SJCRH30 (cell line): Measurements from ENCODE around the gene DLD. TPM values are rescaled to one million over a fixed set of nuclear protein-coding genes. Genes with fewer than 3 reads are reported as not detected.
A peak's percentile ranks its signal among the peaks of the same experiment; 100 is the strongest.
"Not testable (repeated sequence)": the region's sequence is repeated elsewhere in the genome, so short reads cannot be mapped to it uniquely, and the experiment has no call there.

Source experiments
- DNase-seq, 2 experiments: peaks; one replicate each; pipeline ENCODE4 v3.0.0-alpha.2; 2015 to 2020
- H3K27ac ChIP-seq: fragments of 250-450 bp; sonication (Bioruptor Pico); 2 replicates; pipeline ENCODE4 v1.5.1; 2020; ENCODE audit warnings: mild to moderate bottlenecking, moderate library complexity
- H3K27me3 ChIP-seq: fragments of 250-450 bp; sonication (Bioruptor Pico); 2 replicates; pipeline ENCODE4 v1.5.1; 2020; ENCODE audit warnings: mild to moderate bottlenecking, moderate library complexity
- H3K36me3 ChIP-seq: fragments of 250-450 bp; sonication (Bioruptor Pico); 2 replicates; pipeline ENCODE4 v1.5.1; 2020; ENCODE audit warnings: mild to moderate bottlenecking, moderate library complexity
- H3K4me1 ChIP-seq: fragments of 250-450 bp; sonication (Bioruptor Pico); 2 replicates; pipeline ENCODE4 v1.5.1; 2020; ENCODE audit warnings: mild to moderate bottlenecking, moderate library complexity
- H3K4me3 ChIP-seq: fragments of 250-450 bp; sonication (Bioruptor Pico); 2 replicates; pipeline ENCODE4 v1.5.1; 2020; ENCODE audit warnings: mild to moderate bottlenecking, moderate library complexity
- H3K9me3 ChIP-seq: fragments of 250-450 bp; sonication (Bioruptor Pico); replicated peaks from 2 replicates; pipeline ENCODE4 v1.5.1; 2020; ENCODE audit warnings: mild to moderate bottlenecking, moderate library complexity
- total RNA-seq: library from RNA; depleted of rRNA; stranded (reverse); fragments of >200 nt; shearing (Covaris generic); gene quantifications from 2 replicates; pipeline ENCODE4 v1.2.3, GENCODE V29; 2014

The DLD gene
- total RNA-seq, 1 experiment from 2014 or later, result 151 TPM

GRCh38 chr7:107884066-107884818, 6.7 kb upstream of the DLD start:
- DNase-seq, result no peak
- H3K4me3 ChIP-seq, result no peak overlapping the region
- H3K27me3 ChIP-seq, result no peaks in the 10 kb centered on the region
- H3K9me3 ChIP-seq, result no peaks in the 10 kb centered on the region
- H3K36me3 ChIP-seq, result no peaks in the 10 kb centered on the region
- no peak overlapping the region for H3K27ac ChIP-seq
- H3K4me1 ChIP-seq, result no peaks in the 10 kb centered on the region

GRCh38 chr7:107887827-107888226, 3.2 kb upstream of the DLD start:
- H3K27me3 ChIP-seq, H3K27ac ChIP-seq, H3K4me1 ChIP-seq, DNase-seq, H3K4me3 ChIP-seq, H3K9me3 ChIP-seq, H3K36me3 ChIP-seq: not testable (repeated sequence)

- H3K4me1 ChIP-seq, result peaks cover 8% of the 10 kb centered on the region; the same call in 1 of the 2 replicates
- H3K27me3 ChIP-seq, result no peaks in the 10 kb centered on the region
- no peak overlapping the region for H3K27ac ChIP-seq
- no peak for DNase-seq
- peaks cover 21% of the 10 kb centered on the region for H3K36me3 ChIP-seq
- H3K4me3 ChIP-seq, result peak overlapping the region; percentile 80
- no peaks in the 10 kb centered on the region for H3K9me3 ChIP-seq
Measured at GRCh38 chr7:107889992-107890391, 991 bp upstream of the DLD start.

GRCh38 chr7:107890493-107890961, 456 bp upstream of the DLD start:
- no peaks in the 10 kb centered on the region for H3K9me3 ChIP-seq
- peaks cover 8% of the 10 kb centered on the region; the same call in 1 of the 2 replicates for H3K4me1 ChIP-seq
- DNase-seq, result no peak
- peak overlapping the region; percentile 80 for H3K4me3 ChIP-seq
- H3K36me3 ChIP-seq, result peaks cover 26% of the 10 kb centered on the region
- peak overlapping the region; percentile 78 for H3K27ac ChIP-seq
- no peaks in the 10 kb centered on the region for H3K27me3 ChIP-seq

GRCh38 chr7:107891636-107892366, 818 bp downstream of the DLD start:
- no peaks in the 10 kb centered on the region for H3K27me3 ChIP-seq
- H3K9me3 ChIP-seq, result no peaks in the 10 kb centered on the region
- peak overlapping the region; percentile 78 for H3K27ac ChIP-seq
- no peak for DNase-seq
- H3K4me1 ChIP-seq, result peaks cover 8% of the 10 kb centered on the region; the same call in 1 of the 2 replicates
- H3K4me3 ChIP-seq, result peak overlapping the region; percentile 80
- H3K36me3 ChIP-seq, result peaks cover 34% of the 10 kb centered on the region

GRCh38 chr7:107892367-107892741, 1.4 kb downstream of the DLD start:
- peak overlapping the region; percentile 80 for H3K4me3 ChIP-seq
- DNase-seq, H3K27ac ChIP-seq: not testable (repeated sequence)

GRCh38 chr7:107898997-107899594, 8.1 kb downstream of the DLD start:
- no peaks in the 10 kb centered on the region for H3K9me3 ChIP-seq
- H3K36me3 ChIP-seq, result peaks cover 72% of the 10 kb centered on the region
- no peak overlapping the region for H3K27ac ChIP-seq
- no peaks in the 10 kb centered on the region for H3K27me3 ChIP-seq
- no peak for DNase-seq
- no peak overlapping the region for H3K4me3 ChIP-seq
- no peaks in the 10 kb centered on the region for H3K4me1 ChIP-seq

More at GRCh38 chr7:107892367-107892741, 1.4 kb downstream of the DLD start:
- peaks cover 36% of the 10 kb centered on the region for H3K36me3 ChIP-seq
- not testable (repeated sequence) for H3K4me1 ChIP-seq, H3K27me3 ChIP-seq, H3K9me3 ChIP-seq

GRCh38 chr7:107900496-107901015, 9.6 kb downstream of the DLD start:
- H3K4me1 ChIP-seq, result no peaks in the 10 kb centered on the region

GRCh38 chr7:107902381-107902780, 11.4 kb downstream of the DLD start:
- Histone ChIP-seq H3K27me3 (no peaks in the 10 kb centered on the region), H3K4me3 (no peak overlapping the region), H3K36me3 (peaks cover 79% of the 10 kb centered on the region), H3K9me3 (no peaks in the 10 kb centered on the region), H3K4me1 (no peaks in the 10 kb centered on the region), H3K27ac (no peak overlapping the region)
- DNase-seq, result no peak

More at GRCh38 chr7:107900496-107901015, 9.6 kb downstream of the DLD start:
- Histone ChIP-seq H3K27me3 (no peaks in the 10 kb centered on the region), H3K27ac (no peak overlapping the region), H3K9me3 (no peaks in the 10 kb centered on the region), H3K36me3 (peaks cover 72% of the 10 kb centered on the region), H3K4me3 (no peak overlapping the region)
- no peak for DNase-seq

- H3K36me3 ChIP-seq, result peaks cover 92% of the 10 kb centered on the region
- no peak overlapping the region for H3K27ac ChIP-seq
- no peak overlapping the region for H3K4me3 ChIP-seq
- DNase-seq, result no peak
- no peaks in the 10 kb centered on the region for H3K27me3 ChIP-seq
- H3K9me3 ChIP-seq, result no peaks in the 10 kb centered on the region
- H3K4me1 ChIP-seq, result no peaks in the 10 kb centered on the region
Measured at GRCh38 chr7:107907790-107908189, 16.8 kb downstream of the DLD start.

GRCh38 chr7:107909445-107909844, 18.5 kb downstream of the DLD start:
- DNase-seq, result no peak
- H3K4me3 ChIP-seq, result no peak overlapping the region
- H3K9me3 ChIP-seq, result no peaks in the 10 kb centered on the region
- H3K27ac ChIP-seq, result no peak overlapping the region
- H3K27me3 ChIP-seq, result no peaks in the 10 kb centered on the region
- peaks cover 91% of the 10 kb centered on the region for H3K36me3 ChIP-seq
- no peaks in the 10 kb centered on the region for H3K4me1 ChIP-seq

GRCh38 chr7:107911981-107912380, 21.0 kb downstream of the DLD start:
- Histone ChIP-seq H3K36me3 (peaks cover 87% of the 10 kb centered on the region), H3K27ac (no peak overlapping the region), H3K4me1 (no peaks in the 10 kb centered on the region), H3K4me3 (no peak overlapping the region), H3K27me3 (no peaks in the 10 kb centered on the region), H3K9me3 (no peaks in the 10 kb centered on the region)
- DNase-seq, result no peak

- Histone ChIP-seq H3K36me3 (peaks cover 90% of the 10 kb centered on the region), H3K4me1 (no peaks in the 10 kb centered on the region), H3K9me3 (no peaks in the 10 kb centered on the region), H3K27ac (no peak overlapping the region), H3K27me3 (no peaks in the 10 kb centered on the region), H3K4me3 (no peak overlapping the region)
- DNase-seq, result no peak
Measured at GRCh38 chr7:107913851-107914250, 22.9 kb downstream of the DLD start.

- H3K27me3 ChIP-seq, result no peaks in the 10 kb centered on the region
- no peak overlapping the region for H3K4me3 ChIP-seq
- H3K36me3 ChIP-seq, result peaks cover 90% of the 10 kb centered on the region
- no peak overlapping the region for H3K27ac ChIP-seq
- peaks cover 3% of the 10 kb centered on the region for H3K4me1 ChIP-seq
- H3K9me3 ChIP-seq, result no peaks in the 10 kb centered on the region
- DNase-seq, result no peak
Measured at GRCh38 chr7:107914831-107915230, 23.8 kb downstream of the DLD start.

- no peak overlapping the region for H3K27ac ChIP-seq
- H3K4me3 ChIP-seq, result no peak overlapping the region
- H3K9me3 ChIP-seq, result no peaks in the 10 kb centered on the region
- H3K4me1 ChIP-seq, result peaks cover 10% of the 10 kb centered on the region
- no peak for DNase-seq
- H3K36me3 ChIP-seq, result peaks cover 85% of the 10 kb centered on the region
- H3K27me3 ChIP-seq, result no peaks in the 10 kb centered on the region
Measured at GRCh38 chr7:107915541-107915940, 24.6 kb downstream of the DLD start.
